GM12864 (cell line): Measurements from ENCODE around the gene ACSF3.

ENCODE experiments used
- DNase-seq: peaks from one replicate; pipeline ENCODE4 v3.0.0-alpha.2; 2011; ENCODE audit warnings: low read depth
- H3K4me3 ChIP-seq: 2 replicates; pipeline ENCODE4 v1.5.1; 2011; ENCODE audit warnings: mild to moderate bottlenecking, low read depth, low read length, control low read depth
- CTCF ChIP-seq: IDR thresholded peaks from 2 replicates; pipeline ENCODE4 v1.5.1; 2011; ENCODE audit warnings: low read depth, mild to moderate bottlenecking, moderate library complexity, low read length, control low read depth, inconsistent platforms; ENCODE audit errors: missing control alignments

The ACSF3 gene

GRCh38 chr16:89081556-89081955 is 12.1 kb upstream of the ACSF3 start:
- no peak for DNase-seq
- TF ChIP-seq CTCF: no peak
- H3K4me3 ChIP-seq: no peak overlapping the region

DNA sequence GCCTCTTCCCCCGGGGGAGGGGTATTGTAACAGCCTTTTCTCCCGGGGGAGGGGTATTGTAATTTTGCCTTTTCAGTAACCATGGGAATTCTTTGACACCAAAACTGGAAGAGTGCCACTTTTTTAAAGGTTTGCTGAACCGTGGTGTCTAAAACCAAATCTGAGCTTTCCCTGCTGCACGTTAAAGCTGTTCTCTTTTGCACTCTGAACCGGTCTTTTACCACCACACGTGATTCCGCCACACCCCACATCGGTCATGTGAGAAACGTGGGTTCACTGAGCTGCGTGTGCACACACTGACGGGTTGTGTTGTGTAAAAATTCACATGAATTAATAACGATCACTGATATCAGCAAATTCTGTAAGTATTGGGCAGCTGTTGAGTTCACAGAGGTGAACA is 9.2 kb upstream of the ACSF3 start:
- no peak for DNase-seq
- no peak overlapping the region for H3K4me3 ChIP-seq
- no peak for TF ChIP-seq CTCF

- H3K4me3 ChIP-seq: no peak overlapping the region
- no peak for DNase-seq
- no peak for TF ChIP-seq CTCF
These were observed 8.6 kb upstream of the ACSF3 start for GRCh38 chr16:89084814-89085612.

GRCh38 chr16:89085755-89086154 is 7.9 kb upstream of the ACSF3 start:
- DNase-seq: no peak

DNA sequence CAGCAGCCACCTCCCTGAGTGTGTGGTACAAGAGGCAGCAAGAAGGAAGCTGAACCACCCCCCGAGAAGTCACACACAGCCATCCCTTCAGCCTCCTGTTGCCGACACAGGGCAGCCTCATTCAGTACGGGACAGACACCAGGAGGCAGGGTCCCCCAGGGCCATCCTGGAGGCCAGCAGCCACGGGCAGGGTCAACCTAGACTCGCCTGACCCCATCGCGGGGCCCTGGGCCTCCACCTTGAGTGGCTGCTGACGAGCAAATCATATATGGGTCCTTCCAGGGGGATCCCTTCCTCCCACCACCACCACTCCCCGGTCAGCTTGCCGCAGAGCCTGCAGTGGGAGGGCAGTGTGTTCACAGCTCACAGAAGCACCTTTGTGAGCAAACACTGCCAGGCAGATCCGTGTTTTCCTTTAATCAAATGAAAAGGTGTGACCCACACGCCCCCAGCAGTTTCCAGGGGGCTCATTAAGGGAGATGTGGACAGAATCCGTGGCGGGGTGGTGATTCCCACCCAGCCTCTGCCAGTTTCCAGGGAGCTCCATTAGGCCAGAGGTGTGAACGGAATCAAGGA is 5.6 kb upstream of the ACSF3 start:
- DNase-seq: no peak
- H3K4me3 ChIP-seq: no peak overlapping the region
- TF ChIP-seq CTCF: no peak

More at GRCh38 chr16:89085755-89086154, 7.9 kb upstream of the ACSF3 start:
- no peak for TF ChIP-seq CTCF
- no peak overlapping the region for H3K4me3 ChIP-seq

- TF ChIP-seq CTCF: no peak
- H3K4me3 ChIP-seq: no peak overlapping the region
- DNase-seq: no peak
These were observed 4.5 kb upstream of the ACSF3 start for GRCh38 chr16:89089120-89089519.
